HEK293 (cell line): ENCODE measurements around the gene STAG3.

Experiments used
- YY1 ChIP-seq: fragments of 450-650 bp; formaldehyde crosslinking; IDR thresholded peaks from 2 replicates; pipeline ENCODE4 v1.5.1; 2018; ENCODE audit warnings: missing biosample characterization, missing genetic modification characterization
- ZNF747 ChIP-seq: fragments of 450-650 bp; formaldehyde crosslinking; IDR thresholded peaks from 2 replicates; pipeline ENCODE4 v1.5.1; 2016; ENCODE audit warnings: missing biosample characterization, missing genetic modification characterization
- TF ChIP-seq, protein P1 (sequence below): fragments of 450-650 bp; formaldehyde crosslinking; IDR thresholded peaks from 2 replicates; pipeline ENCODE4 v1.5.1; 2016; ENCODE audit warnings: missing biosample characterization, missing genetic modification characterization
- TF ChIP-seq, protein P2 (sequence below): fragments of 450-650 bp; formaldehyde crosslinking; IDR thresholded peaks from 2 replicates; pipeline ENCODE4 v1.5.1; 2016; ENCODE audit warnings: missing biosample characterization, missing genetic modification characterization

DNA sequence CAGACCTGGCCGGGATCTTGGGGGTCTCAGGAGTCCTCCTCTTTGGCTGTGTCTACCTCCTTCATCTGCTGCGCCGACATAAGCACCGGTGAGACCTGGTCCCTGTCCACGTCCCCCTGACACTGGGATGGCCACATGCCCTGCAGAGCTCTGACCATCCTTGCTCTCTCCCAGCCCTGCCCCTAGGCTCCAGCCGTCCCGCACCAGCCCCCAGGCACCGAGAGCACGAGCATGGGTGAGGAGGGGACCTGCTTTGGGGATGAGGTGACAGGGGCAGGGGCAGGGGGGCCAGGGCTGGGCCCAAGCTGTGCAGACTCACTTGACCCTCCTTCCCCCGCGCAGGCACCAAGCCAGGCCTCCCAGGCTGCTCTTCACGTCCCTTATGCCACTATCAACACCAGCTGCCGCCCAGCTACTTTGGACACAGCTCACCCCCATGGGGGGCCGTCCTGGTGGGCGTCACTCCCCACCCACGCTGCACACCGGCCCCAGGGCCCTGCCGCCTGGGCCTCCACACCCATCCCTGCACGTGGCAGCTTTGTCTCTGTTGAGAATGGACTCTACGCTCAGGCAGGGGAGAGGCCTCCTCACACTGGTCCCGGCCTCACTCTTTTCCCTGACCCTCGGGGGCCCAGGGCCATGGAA lies 43.0 kb downstream of the STAG3 start:
- TF ChIP-seq, protein P1, sequence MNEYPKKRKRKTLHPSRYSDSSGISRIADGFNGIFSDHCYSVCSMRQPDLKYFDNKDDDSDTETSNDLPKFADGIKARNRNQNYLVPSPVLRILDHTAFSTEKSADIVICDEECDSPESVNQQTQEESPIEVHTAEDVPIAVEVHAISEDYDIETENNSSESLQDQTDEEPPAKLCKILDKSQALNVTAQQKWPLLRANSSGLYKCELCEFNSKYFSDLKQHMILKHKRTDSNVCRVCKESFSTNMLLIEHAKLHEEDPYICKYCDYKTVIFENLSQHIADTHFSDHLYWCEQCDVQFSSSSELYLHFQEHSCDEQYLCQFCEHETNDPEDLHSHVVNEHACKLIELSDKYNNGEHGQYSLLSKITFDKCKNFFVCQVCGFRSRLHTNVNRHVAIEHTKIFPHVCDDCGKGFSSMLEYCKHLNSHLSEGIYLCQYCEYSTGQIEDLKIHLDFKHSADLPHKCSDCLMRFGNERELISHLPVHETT (tag by site-specific recombination), result no peak
- TF ChIP-seq, protein P2, sequence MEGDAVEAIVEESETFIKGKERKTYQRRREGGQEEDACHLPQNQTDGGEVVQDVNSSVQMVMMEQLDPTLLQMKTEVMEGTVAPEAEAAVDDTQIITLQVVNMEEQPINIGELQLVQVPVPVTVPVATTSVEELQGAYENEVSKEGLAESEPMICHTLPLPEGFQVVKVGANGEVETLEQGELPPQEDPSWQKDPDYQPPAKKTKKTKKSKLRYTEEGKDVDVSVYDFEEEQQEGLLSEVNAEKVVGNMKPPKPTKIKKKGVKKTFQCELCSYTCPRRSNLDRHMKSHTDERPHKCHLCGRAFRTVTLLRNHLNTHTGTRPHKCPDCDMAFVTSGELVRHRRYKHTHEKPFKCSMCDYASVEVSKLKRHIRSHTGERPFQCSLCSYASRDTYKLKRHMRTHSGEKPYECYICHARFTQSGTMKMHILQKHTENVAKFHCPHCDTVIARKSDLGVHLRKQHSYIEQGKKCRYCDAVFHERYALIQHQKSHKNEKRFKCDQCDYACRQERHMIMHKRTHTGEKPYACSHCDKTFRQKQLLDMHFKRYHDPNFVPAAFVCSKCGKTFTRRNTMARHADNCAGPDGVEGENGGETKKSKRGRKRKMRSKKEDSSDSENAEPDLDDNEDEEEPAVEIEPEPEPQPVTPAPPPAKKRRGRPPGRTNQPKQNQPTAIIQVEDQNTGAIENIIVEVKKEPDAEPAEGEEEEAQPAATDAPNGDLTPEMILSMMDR (tag by site-specific recombination), result no peak
- TF ChIP-seq ZNF747 (tag by site-specific recombination) (no peak), YY1 (tag by site-specific recombination) (no peak)
